Colonic mucosa (tissue), 4 donors: Measurements from ENCODE around the gene UCK1. TPM values are rescaled to one million over a fixed set of nuclear protein-coding genes. Genes with fewer than 3 reads are reported as not detected.

ENCODE experiments used
- DNase-seq: peaks from one replicate; pipeline ENCODE4 v3.0.0-alpha.2; 2020
- H3K27ac ChIP-seq: fragments of 200-600 bp; one replicate; pipeline ENCODE4 v1.8.0; 2021
- H3K27me3 ChIP-seq: fragments of 200-600 bp; one replicate; pipeline ENCODE4 v1.8.0; 2021
- H3K36me3 ChIP-seq: fragments of 200-600 bp; one replicate; pipeline ENCODE4 v1.8.0; 2021
- H3K4me1 ChIP-seq: fragments of 200-600 bp; one replicate; pipeline ENCODE4 v1.8.0; 2021; ENCODE audit warnings: mild to moderate bottlenecking
- H3K4me3 ChIP-seq: fragments of 200-600 bp; one replicate; pipeline ENCODE4 v1.8.0; 2021
- H3K9ac ChIP-seq, 2 donors: one replicate each; pipeline ENCODE4 v1.7.0; 2013; ENCODE audit warnings: control low read depth in 2 of 2, low read depth in 2 of 2, low read length in 2 of 2
- H3K9me3 ChIP-seq: fragments of 200-600 bp; one replicate; pipeline ENCODE4 v1.8.0; 2021
- intact Hi-C: fragments of 100-400 bp; cut with DNase I; formaldehyde crosslinking; loops from one replicate; pipeline ENCODE4 v1.14.1; 2022
- total RNA-seq, 2 donors: library from RNA; stranded (reverse); fragmentation: NEBNext Ultra II Directional in 1 of 2; extraction: Animal tissue kit (Norgen Biotek cat#: 25700) in 1 of 2; gene quantifications; one replicate each; pipeline ENCODE4 v1.2.1, GENCODE V29; 2021
- TF ChIP-seq, protein P1 (sequence below): fragments of 200-600 bp; IDR thresholded peaks from one replicate; pipeline ENCODE4 v1.8.0; 2022; ENCODE audit warnings: antibody characterized with exemption, mild to moderate bottlenecking
- donor health status: healthy.
- donor health status: DM: no; HTN: no; CAD: no.
- donor health status: DM: no; HTN: no; CAD: no.

UCK1 gene
- total RNA-seq, 2 donors from 2014 or later, result 20.2 to 29.3 TPM

DNA sequence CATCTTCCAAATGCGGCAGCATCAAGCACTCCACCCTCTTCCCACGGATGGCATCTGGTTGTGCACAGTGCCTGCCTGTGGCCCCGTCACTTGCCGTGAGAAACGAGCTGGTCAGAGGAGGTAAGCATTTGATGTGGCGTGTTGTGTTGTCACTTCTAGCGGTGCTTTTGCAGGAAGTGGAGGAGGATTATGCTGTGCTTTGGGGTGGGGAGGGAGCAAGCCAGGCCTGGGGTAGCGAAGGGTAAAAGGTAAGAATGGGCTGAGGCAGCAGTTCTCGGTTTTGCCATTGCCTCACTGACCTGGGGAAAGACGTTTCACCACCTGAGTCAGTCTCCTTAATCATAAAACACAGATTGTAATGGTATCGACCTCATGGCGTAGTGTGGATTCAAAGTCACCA, 30.7 kb downstream of the UCK1 start:
- H3K36me3 ChIP-seq, result peaks cover 3% of the 10 kb centered on the region
- no peak overlapping the region for H3K4me3 ChIP-seq
- no peak overlapping the region for H3K27ac ChIP-seq
- DNase-seq, result no peak
- peaks cover 4% of the 10 kb centered on the region for H3K4me1 ChIP-seq
- TF ChIP-seq, protein P1, sequence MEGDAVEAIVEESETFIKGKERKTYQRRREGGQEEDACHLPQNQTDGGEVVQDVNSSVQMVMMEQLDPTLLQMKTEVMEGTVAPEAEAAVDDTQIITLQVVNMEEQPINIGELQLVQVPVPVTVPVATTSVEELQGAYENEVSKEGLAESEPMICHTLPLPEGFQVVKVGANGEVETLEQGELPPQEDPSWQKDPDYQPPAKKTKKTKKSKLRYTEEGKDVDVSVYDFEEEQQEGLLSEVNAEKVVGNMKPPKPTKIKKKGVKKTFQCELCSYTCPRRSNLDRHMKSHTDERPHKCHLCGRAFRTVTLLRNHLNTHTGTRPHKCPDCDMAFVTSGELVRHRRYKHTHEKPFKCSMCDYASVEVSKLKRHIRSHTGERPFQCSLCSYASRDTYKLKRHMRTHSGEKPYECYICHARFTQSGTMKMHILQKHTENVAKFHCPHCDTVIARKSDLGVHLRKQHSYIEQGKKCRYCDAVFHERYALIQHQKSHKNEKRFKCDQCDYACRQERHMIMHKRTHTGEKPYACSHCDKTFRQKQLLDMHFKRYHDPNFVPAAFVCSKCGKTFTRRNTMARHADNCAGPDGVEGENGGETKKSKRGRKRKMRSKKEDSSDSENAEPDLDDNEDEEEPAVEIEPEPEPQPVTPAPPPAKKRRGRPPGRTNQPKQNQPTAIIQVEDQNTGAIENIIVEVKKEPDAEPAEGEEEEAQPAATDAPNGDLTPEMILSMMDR, result no peak
- intact Hi-C loops, result no loop called here
- no peak overlapping the region for H3K9ac ChIP-seq
- no peaks in the 10 kb centered on the region for H3K27me3 ChIP-seq
- no peaks in the 10 kb centered on the region for H3K9me3 ChIP-seq

- Histone ChIP-seq H3K27me3 (no peaks in the 10 kb centered on the region), H3K9ac (no peak overlapping the region), H3K27ac (no peak overlapping the region), H3K4me3 (no peak overlapping the region), H3K9me3 (no peaks in the 10 kb centered on the region), H3K4me1 (peaks cover 4% of the 10 kb centered on the region), H3K36me3 (peaks cover 3% of the 10 kb centered on the region)
- intact Hi-C loops, result no loop called here
- TF ChIP-seq, protein P1, result no peak
- DNase-seq, result no peak
These were observed 31.8 kb downstream of the UCK1 start for GRCh38 chr9:131499254-131499767.

DNA sequence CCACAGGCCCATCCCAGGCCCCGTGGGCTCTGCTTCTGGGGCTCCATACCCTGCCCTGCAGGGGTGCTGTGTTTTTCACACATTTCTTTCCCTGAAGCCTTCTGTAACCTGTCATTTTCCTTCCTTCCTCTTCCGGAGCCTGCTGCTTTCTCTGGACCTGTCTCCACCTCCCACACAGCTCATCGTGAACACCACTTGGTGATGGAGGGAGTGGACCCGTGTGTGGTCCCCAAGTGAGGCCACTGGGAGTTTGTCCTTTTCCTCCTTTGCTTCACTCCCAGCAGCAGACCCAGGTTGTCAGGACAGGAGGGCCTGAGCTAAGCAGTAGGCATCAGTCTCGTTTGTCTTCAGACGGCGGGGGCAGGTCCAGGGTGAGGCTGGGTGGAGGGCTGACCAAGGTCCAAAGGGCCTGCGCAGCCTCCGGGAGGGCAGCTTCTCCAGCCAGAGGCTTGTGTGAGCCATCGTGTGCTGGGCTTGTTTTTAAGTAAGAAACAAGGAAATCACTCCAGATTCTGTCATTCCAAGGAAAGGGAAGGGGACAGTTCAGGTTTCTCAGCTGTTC, 34.1 kb downstream of the UCK1 start:
- intact Hi-C loops, result no loop called here
- no peaks in the 10 kb centered on the region for H3K4me1 ChIP-seq
- DNase-seq, result peak; percentile 42
- no peak overlapping the region for H3K4me3 ChIP-seq
- H3K36me3 ChIP-seq, result peaks cover 8% of the 10 kb centered on the region
- H3K27me3 ChIP-seq, result no peaks in the 10 kb centered on the region
- TF ChIP-seq, protein P1, result no peak
- no peaks in the 10 kb centered on the region for H3K9me3 ChIP-seq
- no peak overlapping the region for H3K27ac ChIP-seq
- H3K9ac ChIP-seq, result no peak overlapping the region

DNA sequence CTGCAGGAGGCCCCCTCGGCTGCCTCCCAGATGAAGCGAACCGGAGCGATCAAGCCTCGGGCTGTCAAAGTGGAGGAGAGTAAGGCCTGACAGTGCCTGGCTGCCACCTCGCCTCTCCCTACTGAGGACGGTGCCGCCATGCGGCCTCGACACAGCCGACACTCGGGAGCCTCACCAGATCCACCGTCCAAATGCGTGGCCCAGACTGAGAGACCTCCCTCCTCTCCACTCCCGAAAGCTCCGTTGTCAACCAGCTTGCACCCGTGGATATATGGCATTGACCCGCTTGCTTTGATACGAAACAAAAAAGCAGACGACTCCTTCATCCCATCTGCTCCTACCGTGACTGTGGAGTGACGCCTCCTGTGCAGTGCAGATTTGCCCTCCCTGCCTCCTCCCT, 35.3 kb downstream of the UCK1 start:
- H3K4me3 ChIP-seq, result no peak overlapping the region
- H3K9me3 ChIP-seq, result no peaks in the 10 kb centered on the region
- H3K27me3 ChIP-seq, result no peaks in the 10 kb centered on the region
- no peak overlapping the region for H3K9ac ChIP-seq
- H3K4me1 ChIP-seq, result no peaks in the 10 kb centered on the region
- peaks cover 19% of the 10 kb centered on the region for H3K36me3 ChIP-seq
- TF ChIP-seq, protein P1, result no peak
- no peak for DNase-seq
- intact Hi-C loops, result no loop called here
- H3K27ac ChIP-seq, result no peak overlapping the region

- intact Hi-C loops, result no loop called here
- Histone ChIP-seq H3K4me3 (no peak overlapping the region), H3K4me1 (no peaks in the 10 kb centered on the region), H3K36me3 (peaks cover 29% of the 10 kb centered on the region), H3K27me3 (no peaks in the 10 kb centered on the region), H3K9me3 (no peaks in the 10 kb centered on the region), H3K27ac (no peak overlapping the region), H3K9ac (no peak overlapping the region)
- no peak for DNase-seq
- TF ChIP-seq, protein P1, result no peak
These were observed 36.7 kb downstream of the UCK1 start for GRCh38 chr9:131494296-131494870.
